IMR-90 (cell line): Measurements from ENCODE around the gene C17orf100. TPM values are rescaled to one million over a fixed set of nuclear protein-coding genes. Genes with fewer than 3 reads are reported as not detected.

ENCODE experiments used
- ATAC-seq: fragments of 200-7000 bp; cut with Tn5 transposase; 2 replicates; pipeline ENCODE4 v1.9.1; 2020; ENCODE audit warnings: low read depth, mild to moderate bottlenecking, moderate library complexity
- BruUV-seq: library from RNA; stranded (reverse); fragments of 400-500 nt; replicated peaks from 2 replicates; lab custom pipeline; 2021; lab: Mats Ljungman, UMichigan
- CTCF ChIA-PET: fragments of 300-600 bp; formaldehyde crosslinking; extraction: SDS; loops from one replicate; lab custom pipeline; 2021; ENCODE audit warnings: antibody characterized with exemption; lab: Yijun Ruan, JAX
- POLR2A ChIA-PET: fragments of 300-600 bp; sonication (Branson Sonifier 250); formaldehyde crosslinking; loops from one replicate; lab custom pipeline; 2022; ENCODE audit warnings: antibody characterized with exemption; ENCODE audit not compliant: unreplicated experiment; lab: Charles Lee
- DNase-seq: peaks from one replicate; pipeline ENCODE4 v3.0.0; 2013
- H2AFZ ChIP-seq: replicated peaks from 2 replicates; pipeline ENCODE3; 2013; ENCODE audit warnings: low read length, mild to moderate bottlenecking; ENCODE audit not compliant: poor library complexity
- H2AK5ac ChIP-seq: 2 replicates; pipeline ENCODE4 v1.6.1; 2013; ENCODE audit warnings: low read depth, low read length, inconsistent platforms
- H2AK9ac ChIP-seq: replicated peaks from 2 replicates; pipeline ENCODE3; 2013; ENCODE audit warnings: mild to moderate bottlenecking, low read depth, low read length, moderate library complexity; ENCODE audit not compliant: poor library complexity
- H2BK120ac ChIP-seq: 2 replicates; pipeline ENCODE4 v1.6.1; 2013; ENCODE audit warnings: low read depth, low read length, inconsistent platforms
- H2BK15ac ChIP-seq: 3 replicates; pipeline ENCODE4 v1.6.1; 2013; ENCODE audit warnings: low read depth, low read length, inconsistent platforms
- H2BK20ac ChIP-seq: 2 replicates; pipeline ENCODE4 v1.6.1; 2013; ENCODE audit warnings: low read depth, mild to moderate bottlenecking, inconsistent platforms, low read length, moderate library complexity
- H2BK5ac ChIP-seq: 2 replicates; pipeline ENCODE4 v1.6.1; 2013; ENCODE audit warnings: mild to moderate bottlenecking, low read depth, low read length, inconsistent platforms; ENCODE audit not compliant: poor library complexity, severe bottlenecking
- H3K14ac ChIP-seq: replicated peaks from 2 replicates; pipeline ENCODE4 v1.6.1; 2013; ENCODE audit warnings: low read depth, low read length, inconsistent platforms
- H3K18ac ChIP-seq: 2 replicates; pipeline ENCODE4 v1.6.1; 2013; ENCODE audit warnings: low read depth, low read length, control low read depth
- H3K23ac ChIP-seq: 2 replicates; pipeline ENCODE4 v1.6.1; 2013; ENCODE audit warnings: low read depth, low read length, inconsistent platforms
- H3K27ac ChIP-seq: 2 replicates; pipeline ENCODE4 v1.5.1; 2013; ENCODE audit warnings: mild to moderate bottlenecking, control low read depth, low read length; ENCODE audit not compliant: insufficient read depth
- H3K27me3 ChIP-seq: 2 replicates; pipeline ENCODE4 v1.6.1; 2013; ENCODE audit warnings: low read length; ENCODE audit not compliant: control insufficient read depth, insufficient read depth
- H3K36me3 ChIP-seq: 2 replicates; pipeline ENCODE4 v1.6.1; 2013; ENCODE audit warnings: low read length, mixed read lengths; ENCODE audit not compliant: control insufficient read depth, insufficient read depth
- H3K4ac ChIP-seq: 2 replicates; pipeline ENCODE4 v1.6.1; 2013; ENCODE audit warnings: low read depth, low read length, inconsistent platforms
- H3K4me1 ChIP-seq: 2 replicates; pipeline ENCODE4 v1.6.1; 2013; ENCODE audit warnings: low read length, mixed read lengths; ENCODE audit not compliant: control insufficient read depth, insufficient read depth
- H3K4me2 ChIP-seq: 2 replicates; pipeline ENCODE4 v1.6.1; 2013; ENCODE audit warnings: low read depth, mild to moderate bottlenecking, control low read depth, low read length, moderate library complexity
- H3K4me3 ChIP-seq: 2 replicates; pipeline ENCODE4 v1.5.1; 2013; ENCODE audit warnings: low read depth, mild to moderate bottlenecking, control low read depth, low read length, moderate library complexity; ENCODE audit not compliant: insufficient read depth
- H3K56ac ChIP-seq: 2 replicates; pipeline ENCODE4 v1.6.1; 2013; ENCODE audit warnings: low read length, inconsistent platforms; ENCODE audit not compliant: insufficient read depth; ENCODE audit errors: extremely low read depth
- H3K79me1 ChIP-seq, 2 experiments: 2 replicates each; pipeline ENCODE4 v1.6.1; 2013; ENCODE audit warnings: low read length in 2 of 2, inconsistent platforms in 1 of 2, low read depth in 1 of 2
- H3K9ac ChIP-seq: 2 replicates; pipeline ENCODE4 v1.6.1; 2013; ENCODE audit warnings: low read depth, low read length, control low read depth
- H3K9me1 ChIP-seq: 2 replicates; pipeline ENCODE4 v1.6.1; 2013; ENCODE audit warnings: low read length, inconsistent platforms; ENCODE audit not compliant: insufficient read depth
- H3K9me3 ChIP-seq: 2 replicates; pipeline ENCODE4 v1.6.1; 2013; ENCODE audit warnings: low read length; ENCODE audit not compliant: control insufficient read depth, insufficient read depth
- H4K20me1 ChIP-seq: 2 replicates; pipeline ENCODE4 v1.6.1; 2013; ENCODE audit warnings: low read length, inconsistent platforms; ENCODE audit not compliant: insufficient read depth
- H4K5ac ChIP-seq: 2 replicates; pipeline ENCODE4 v1.6.1; 2013; ENCODE audit warnings: mild to moderate bottlenecking, low read depth, low read length, control low read depth
- H4K8ac ChIP-seq, 2 experiments: 2 replicates each; pipeline ENCODE4 v1.6.1; 2013; ENCODE audit warnings: low read depth in 2 of 2, low read length in 2 of 2, control low read depth in 1 of 2, inconsistent platforms in 1 of 2
- H4K91ac ChIP-seq: 2 replicates; pipeline ENCODE4 v1.6.1; 2013; ENCODE audit warnings: low read depth, low read length, inconsistent platforms; ENCODE audit not compliant: insufficient read depth
- BHLHE40 ChIP-seq: fragments of 150-350 bp; IDR thresholded peaks from 2 replicates; pipeline ENCODE4 v1.6.1; 2016; ENCODE audit warnings: mild to moderate bottlenecking, low read depth, low read length
- CEBPB ChIP-seq: IDR thresholded peaks from 2 replicates; pipeline ENCODE4 v1.6.1; 2012; ENCODE audit warnings: low read depth, low read length, improper control_type of control experiment
- CHD1 ChIP-seq: IDR thresholded peaks from 2 replicates; pipeline ENCODE4 v1.6.1; 2012; ENCODE audit warnings: low read depth, low read length, improper control_type of control experiment
- ELK1 ChIP-seq: fragments of 150-350 bp; IDR thresholded peaks from 2 replicates; pipeline ENCODE4 v1.6.1; 2016; ENCODE audit warnings: low read depth, mild to moderate bottlenecking, low read length, moderate library complexity, borderline replicate concordance
- FOS ChIP-seq: fragments of 150-350 bp; IDR thresholded peaks from 2 replicates; pipeline ENCODE4 v1.6.1; 2016; ENCODE audit warnings: low read depth, low read length
- MAFK ChIP-seq: IDR thresholded peaks from 2 replicates; pipeline ENCODE4 v1.6.1; 2012; ENCODE audit warnings: low read depth, low read length, improper control_type of control experiment
- MAZ ChIP-seq: IDR thresholded peaks from 2 replicates; pipeline ENCODE4 v1.6.1; 2012; ENCODE audit warnings: low read depth, mild to moderate bottlenecking, low read length, improper control_type of control experiment, moderate library complexity, borderline replicate concordance
- MXI1 ChIP-seq: IDR thresholded peaks from 2 replicates; pipeline ENCODE4 v1.6.1; 2012; ENCODE audit warnings: low read depth, mild to moderate bottlenecking, low read length, moderate library complexity, borderline replicate concordance
- NFE2L2 ChIP-seq: fragments of 150-350 bp; IDR thresholded peaks from 2 replicates; pipeline ENCODE4 v1.6.1; 2016; ENCODE audit warnings: low read depth, mild to moderate bottlenecking, low read length
- POLR2A ChIP-seq: IDR thresholded peaks from 2 replicates; pipeline ENCODE4 v1.6.1; 2012; ENCODE audit warnings: mild to moderate bottlenecking, low read depth, low read length
- RAD21 ChIP-seq: IDR thresholded peaks from 2 replicates; pipeline ENCODE4 v1.6.1; 2012; ENCODE audit warnings: low read length, improper control_type of control experiment
- RCOR1 ChIP-seq: IDR thresholded peaks from 2 replicates; pipeline ENCODE4 v1.6.1; 2012; ENCODE audit warnings: mild to moderate bottlenecking, low read length, improper control_type of control experiment; ENCODE audit not compliant: insufficient replicate concordance
- RFX5 ChIP-seq: IDR thresholded peaks from 2 replicates; pipeline ENCODE4 v1.8.0; 2012; ENCODE audit warnings: low read depth, mild to moderate bottlenecking, low read length, moderate library complexity
- SMC3 ChIP-seq: fragments of 150-350 bp; IDR thresholded peaks from 2 replicates; pipeline ENCODE4 v1.6.1; 2016; ENCODE audit warnings: low read depth, mild to moderate bottlenecking, antibody characterized with exemption, low read length, moderate library complexity
- WGBS, 2 experiments: methylation state at CpG; one replicate each; pipeline versions ENCODE4 v1.1.5 to v1.1.7; 2013; ENCODE audit warnings: missing lambda C conversion rate in 2 of 2; ENCODE audit not compliant: insufficient read length in 1 of 2; ENCODE audit errors: extremely low coverage in 2 of 2; 5-methylcytosine and 5-hydroxymethylcytosine counted together
- dilution Hi-C: fragments of 300-500 bp; cut with HindIII; formaldehyde crosslinking; loops from one replicate; pipeline ENCODE4 v1.14.3; 2018; ENCODE audit warnings: low sequenced_read_pairs; ENCODE audit not compliant: unreplicated experiment
- in situ Hi-C: fragments of 300-500 bp; cut with MboI; formaldehyde crosslinking; loops from 3 replicates; pipeline ENCODE4 v1.14.3; 2019; ENCODE audit warnings: low sequenced_read_pairs, inconsistent platforms, mixed read lengths
- intact Hi-C: fragments of 100-400 bp; cut with micrococcal nuclease; formaldehyde crosslinking; loops from 2 replicates; pipeline ENCODE4 v1.10.0; 2022
- polyA plus RNA-seq, 3 experiments: library from polyadenylated mRNA; depleted of rRNA; stranded (reverse); fragments of >200 nt; gene quantifications; 2 replicates each; pipeline ENCODE4 v1.2.3, GENCODE V29; 2012; ENCODE audit warnings: low replicate concordance in 1 of 3
- total RNA-seq: library from RNA; depleted of rRNA; stranded (reverse); fragments of >200 nt; gene quantifications from 2 replicates; pipeline ENCODE4 v1.2.3, GENCODE V29; 2012
- TF ChIP-seq, protein P1 (sequence below): conservative IDR thresholded peaks from 2 replicates; pipeline ENCODE4 v1.5.1; 2012; ENCODE audit warnings: mild to moderate bottlenecking, low read depth, low read length, improper control_type of control experiment
- TF ChIP-seq, protein P2 (sequence below): fragments of 150-350 bp; IDR thresholded peaks from 2 replicates; pipeline ENCODE4 v1.6.1; 2017; ENCODE audit warnings: mild to moderate bottlenecking, antibody characterized with exemption, low read length, low read depth

Gene C17orf100
- total and polyA plus RNA-seq, 2 of the 4 experiments (the other 2 are of a cell fraction), result 0.18 to 1.8 TPM

DNA sequence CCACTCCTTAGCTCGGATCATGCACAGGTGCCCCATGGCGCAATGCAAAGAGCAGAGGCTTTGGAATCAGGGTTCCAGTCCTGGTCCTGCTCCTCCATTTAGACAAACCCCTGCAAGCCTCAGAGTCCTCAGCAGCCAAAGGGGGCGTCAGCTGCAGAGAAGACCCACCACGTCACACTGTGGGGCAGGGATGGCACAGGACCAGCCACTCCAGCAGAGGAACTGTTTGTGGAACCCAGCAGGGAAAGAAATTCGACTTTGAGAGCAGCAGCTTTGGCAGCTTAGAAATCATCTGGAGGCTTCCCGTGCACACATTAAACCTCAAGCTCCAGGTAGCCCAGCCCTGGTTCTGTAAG is 25.2 kb downstream of the C17orf100 start:
- DNase-seq, result no peak
- Histone ChIP-seq H4K5ac (no peak overlapping the region), H3K4me3 (no peak overlapping the region), H3K27me3 (peaks cover 26% of the 10 kb centered on the region), H3K4me2 (no peak overlapping the region), H2BK120ac (no peak overlapping the region), H3K9me3 (no peaks in the 10 kb centered on the region), H3K27ac (no peak overlapping the region), H2AK5ac (no peak overlapping the region), H3K36me3 (no peaks in the 10 kb centered on the region), H3K14ac (no peak overlapping the region), H3K23ac (no peak overlapping the region), H3K4me1 (no peaks in the 10 kb centered on the region), H2AK9ac (no peak overlapping the region), H4K91ac (no peak overlapping the region), H3K9me1 (no peaks in the 10 kb centered on the region), H2BK20ac (no peak overlapping the region), H4K8ac (no peak overlapping the region), H3K79me1 (no peaks in the 10 kb centered on the region), H2AFZ (peak overlapping the region; percentile 21), H3K56ac (no peak overlapping the region), H2BK5ac (no peak overlapping the region), H3K18ac (no peak overlapping the region), H4K20me1 (no peaks in the 10 kb centered on the region), H3K9ac (no peak overlapping the region), H2BK15ac (no peak overlapping the region), H3K4ac (no peak overlapping the region)
- in situ Hi-C loops, result no loop called here
- ChIA-PET CTCF (no interaction called here), POLR2A (no interaction called here)
- intact Hi-C loops, result no loop called here
- no peak for ATAC-seq
- WGBS, 2 experiments, result 31% methylated on average over 3 of the region's 6 CpGs; no CpG with 5 or more reads in 1 of the 2 experiments
- TF ChIP-seq RAD21, result no peak
- TF ChIP-seq CEBPB, result no peak
- no peak for TF ChIP-seq ELK1
- TF ChIP-seq NFE2L2, result no peak
- TF ChIP-seq MAZ, result no peak
- TF ChIP-seq MAFK, result no peak
- TF ChIP-seq RFX5, result no peak
- TF ChIP-seq, protein P1, sequence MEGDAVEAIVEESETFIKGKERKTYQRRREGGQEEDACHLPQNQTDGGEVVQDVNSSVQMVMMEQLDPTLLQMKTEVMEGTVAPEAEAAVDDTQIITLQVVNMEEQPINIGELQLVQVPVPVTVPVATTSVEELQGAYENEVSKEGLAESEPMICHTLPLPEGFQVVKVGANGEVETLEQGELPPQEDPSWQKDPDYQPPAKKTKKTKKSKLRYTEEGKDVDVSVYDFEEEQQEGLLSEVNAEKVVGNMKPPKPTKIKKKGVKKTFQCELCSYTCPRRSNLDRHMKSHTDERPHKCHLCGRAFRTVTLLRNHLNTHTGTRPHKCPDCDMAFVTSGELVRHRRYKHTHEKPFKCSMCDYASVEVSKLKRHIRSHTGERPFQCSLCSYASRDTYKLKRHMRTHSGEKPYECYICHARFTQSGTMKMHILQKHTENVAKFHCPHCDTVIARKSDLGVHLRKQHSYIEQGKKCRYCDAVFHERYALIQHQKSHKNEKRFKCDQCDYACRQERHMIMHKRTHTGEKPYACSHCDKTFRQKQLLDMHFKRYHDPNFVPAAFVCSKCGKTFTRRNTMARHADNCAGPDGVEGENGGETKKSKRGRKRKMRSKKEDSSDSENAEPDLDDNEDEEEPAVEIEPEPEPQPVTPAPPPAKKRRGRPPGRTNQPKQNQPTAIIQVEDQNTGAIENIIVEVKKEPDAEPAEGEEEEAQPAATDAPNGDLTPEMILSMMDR, result no peak
- TF ChIP-seq SMC3, result no peak
- no peak for TF ChIP-seq FOS
- TF ChIP-seq RCOR1, result no peak
- no peak for TF ChIP-seq POLR2A
- no peak for TF ChIP-seq MXI1
- TF ChIP-seq, protein P2, sequence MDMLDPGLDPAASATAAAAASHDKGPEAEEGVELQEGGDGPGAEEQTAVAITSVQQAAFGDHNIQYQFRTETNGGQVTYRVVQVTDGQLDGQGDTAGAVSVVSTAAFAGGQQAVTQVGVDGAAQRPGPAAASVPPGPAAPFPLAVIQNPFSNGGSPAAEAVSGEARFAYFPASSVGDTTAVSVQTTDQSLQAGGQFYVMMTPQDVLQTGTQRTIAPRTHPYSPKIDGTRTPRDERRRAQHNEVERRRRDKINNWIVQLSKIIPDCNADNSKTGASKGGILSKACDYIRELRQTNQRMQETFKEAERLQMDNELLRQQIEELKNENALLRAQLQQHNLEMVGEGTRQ, result no peak
- TF ChIP-seq CHD1, result no peak
- no peak for TF ChIP-seq BHLHE40
- BruUV-seq, result no TSS peak
- dilution Hi-C loops, result no loop called here
